HG02588 (cell line): ENCODE measurements around the gene DEPP1.
A peak's percentile ranks its signal among the peaks of the same experiment; 100 is the strongest.

Source experiments
- ATAC-seq: cut with Tn5 transposase; IDR thresholded peaks from one replicate; pipeline ENCODE4 v1.9.1; 2021; ENCODE audit warnings: mild to moderate bottlenecking, moderate library complexity; ENCODE audit not compliant: unreplicated experiment

Gene DEPP1

GRCh38 chr10:44993922-44994751 is 15.5 kb upstream of the DEPP1 start:
- no peak for ATAC-seq

GRCh38 chr10:44993226-44993921 is 14.8 kb upstream of the DEPP1 start:
- no peak for ATAC-seq

GRCh38 chr10:44992732-44993225 is 14.2 kb upstream of the DEPP1 start:
- no peak for ATAC-seq

GRCh38 chr10:44992070-44992731 is 13.6 kb upstream of the DEPP1 start:
- no peak for ATAC-seq

GRCh38 chr10:44991571-44991970 is 13.0 kb upstream of the DEPP1 start:
- ATAC-seq: no peak

- no peak for ATAC-seq
These were observed 12.4 kb upstream of the DEPP1 start for GRCh38 chr10:44990965-44991364.

- ATAC-seq: no peak
These were observed 11.7 kb upstream of the DEPP1 start for GRCh38 chr10:44990302-44990655.

- no peak for ATAC-seq
These were observed 11.1 kb upstream of the DEPP1 start for GRCh38 chr10:44989597-44990301.

GRCh38 chr10:44988957-44989585 is 10.5 kb upstream of the DEPP1 start:
- ATAC-seq: no peak

GRCh38 chr10:44986670-44987069 is 8.1 kb upstream of the DEPP1 start:
- ATAC-seq: no peak

- ATAC-seq: no peak
These were observed 7.6 kb upstream of the DEPP1 start for GRCh38 chr10:44986179-44986578.

- no peak for ATAC-seq
These were observed 6.6 kb upstream of the DEPP1 start for GRCh38 chr10:44985175-44985681.

- no peak for ATAC-seq
These were observed 6.1 kb upstream of the DEPP1 start for GRCh38 chr10:44984671-44985101.

GRCh38 chr10:44983895-44984278 is 5.3 kb upstream of the DEPP1 start:
- no peak for ATAC-seq

- ATAC-seq: no peak
These were observed 4.7 kb upstream of the DEPP1 start for GRCh38 chr10:44983066-44983894.

- no peak for ATAC-seq
These were observed 3.9 kb upstream of the DEPP1 start for GRCh38 chr10:44982496-44982895.

GRCh38 chr10:44982114-44982460 is 3.5 kb upstream of the DEPP1 start:
- no peak for ATAC-seq

GRCh38 chr10:44981172-44982113 is 2.8 kb upstream of the DEPP1 start:
- ATAC-seq: peak; percentile 46
